ENCODE measurements around the gene SPRR2D.

- TF ChIP-seq CTCF (IDR thresholded peaks at IDR 0.05; ENCODE audit: low read length) (no peak), EZH2 (IDR thresholded peaks at IDR 0.05; ENCODE audit: borderline replicate concordance, low read length) (no peak)
Measured at GRCh38 chr1:152999818-153000217, 41.1 kb downstream of the SPRR2D start.
